NCI-H1694 treated with DMSO at 0.1 percent for 48 hours (cell line): ENCODE measurements around the gene PRDM11.

Source experiments
- DNase-seq: peaks from one replicate; lab custom pipeline; 2025; lab: John Stamatoyannopoulos, UW

The PRDM11 gene

GRCh38 chr11:45266676-45267020 lies 120.2 kb downstream of the PRDM11 start:
- no peak for DNase-seq

GRCh38 chr11:45267052-45267451 lies 120.6 kb downstream of the PRDM11 start:
- no peak for DNase-seq

DNA sequence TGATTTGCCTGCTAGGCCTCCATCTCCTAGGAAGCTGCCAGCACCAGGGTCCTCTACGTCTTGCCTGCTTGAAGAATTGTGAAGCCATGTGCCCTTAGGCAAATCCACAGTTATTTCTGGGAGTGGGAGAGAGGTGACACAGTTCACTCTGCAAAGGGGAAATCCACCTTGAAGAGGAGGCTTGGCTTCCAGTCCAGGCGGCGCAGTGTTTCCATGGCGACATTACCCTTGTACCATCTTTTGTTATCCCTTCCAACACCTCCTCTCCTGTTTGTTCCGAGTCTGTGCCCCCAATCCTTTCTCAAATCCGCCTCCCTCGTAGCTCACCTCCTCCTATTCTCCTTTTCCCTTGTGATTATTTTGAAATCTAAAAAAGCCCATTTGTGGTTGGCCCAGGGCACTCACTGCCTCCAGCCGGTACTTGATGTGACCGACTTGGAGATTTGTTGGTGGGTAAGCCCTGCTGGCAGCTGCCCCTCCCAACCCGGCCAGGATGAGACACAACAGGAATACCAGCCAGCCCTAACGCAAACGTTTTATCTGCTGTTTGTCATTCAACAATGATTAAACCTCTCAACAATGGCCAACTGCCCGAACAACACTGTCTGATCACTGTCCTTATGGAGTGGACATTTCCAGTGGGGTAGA lies 121.3 kb downstream of the PRDM11 start:
- no peak for DNase-seq

DNA sequence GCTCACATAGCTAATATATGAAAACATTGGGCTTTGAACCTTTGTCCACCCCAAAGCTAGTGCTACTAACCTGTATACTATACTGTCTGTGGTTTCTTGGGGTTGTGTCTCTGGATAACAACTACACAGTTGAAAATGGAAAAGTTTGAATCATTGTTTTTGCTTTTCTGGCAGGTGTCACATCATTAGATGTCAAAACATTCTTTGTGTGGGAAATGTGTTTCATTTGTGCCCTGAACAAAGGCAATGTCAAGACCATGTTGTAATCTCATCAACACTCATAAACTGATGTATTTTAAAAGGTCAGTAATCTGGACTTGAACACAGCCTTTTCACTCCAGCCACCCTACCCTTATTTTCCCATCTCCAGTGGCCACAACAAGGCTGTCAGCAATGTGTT lies 123.2 kb downstream of the PRDM11 start:
- DNase-seq, result no peak

DNA sequence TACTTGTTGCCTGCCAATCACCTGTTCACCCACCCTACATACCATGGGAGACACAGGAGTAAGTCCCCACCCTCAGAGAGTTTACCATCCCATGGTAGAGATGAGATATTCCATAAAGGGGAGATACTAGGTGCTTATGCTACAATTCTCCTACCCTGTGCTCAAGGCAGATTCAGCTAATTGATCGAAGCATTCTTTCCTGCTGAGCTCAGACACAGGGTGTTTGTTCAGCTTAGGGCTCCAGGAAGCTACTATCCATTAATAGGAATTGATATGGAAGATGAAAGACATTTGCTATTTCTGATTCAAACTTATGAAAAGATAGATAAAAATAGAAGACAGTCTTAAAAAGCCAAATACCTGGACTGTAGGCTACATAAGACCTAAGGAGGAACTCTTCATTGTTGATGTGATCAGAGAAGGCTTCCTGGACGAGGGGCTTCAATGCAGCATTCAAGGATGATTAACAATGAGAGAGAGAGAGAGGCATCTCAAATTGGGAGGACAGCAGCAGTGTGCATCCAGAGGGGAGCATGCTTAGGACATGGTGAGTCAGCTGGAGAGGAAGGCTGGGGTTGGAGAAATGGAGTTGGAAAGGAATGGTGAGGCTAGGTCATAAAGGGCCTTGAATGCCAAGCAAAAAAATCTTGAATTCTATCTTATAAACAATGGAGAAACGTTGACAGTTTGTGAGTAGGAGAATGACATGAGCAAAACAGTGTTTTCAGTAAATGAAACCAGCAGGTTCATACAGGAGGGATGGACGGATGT lies 124.7 kb downstream of the PRDM11 start:
- no peak for DNase-seq

- no peak for DNase-seq
These were observed 126.3 kb downstream of the PRDM11 start for GRCh38 chr11:45272701-45273100.

DNA sequence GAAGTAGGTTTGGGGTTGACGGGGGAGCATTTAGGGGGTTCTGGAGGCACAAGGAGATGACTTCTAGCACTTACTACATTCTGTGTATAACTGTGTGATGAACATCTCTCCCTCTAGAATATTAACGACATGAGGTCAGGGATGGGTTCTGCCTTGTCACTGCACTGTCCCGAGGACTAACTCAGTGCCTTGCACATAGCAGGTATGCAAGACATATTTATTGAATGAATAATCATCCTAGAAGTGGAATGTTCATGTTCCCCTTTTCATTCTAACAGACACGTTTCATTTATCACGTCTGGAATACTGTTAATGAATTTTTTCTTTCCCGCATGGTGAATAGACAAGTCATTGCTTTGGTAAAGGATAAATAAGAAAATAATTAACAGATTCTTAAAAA lies 127.1 kb downstream of the PRDM11 start:
- no peak for DNase-seq

GRCh38 chr11:45274206-45274605 lies 127.8 kb downstream of the PRDM11 start:
- no peak for DNase-seq

GRCh38 chr11:45275828-45276227 lies 129.4 kb downstream of the PRDM11 start:
- DNase-seq, result no peak

GRCh38 chr11:45278714-45279113 lies 132.3 kb downstream of the PRDM11 start:
- no peak for DNase-seq

- DNase-seq, result no peak
These were observed 133.2 kb downstream of the PRDM11 start for GRCh38 chr11:45279645-45280044.

GRCh38 chr11:45280449-45280848 lies 134.0 kb downstream of the PRDM11 start:
- DNase-seq, result no peak

DNA sequence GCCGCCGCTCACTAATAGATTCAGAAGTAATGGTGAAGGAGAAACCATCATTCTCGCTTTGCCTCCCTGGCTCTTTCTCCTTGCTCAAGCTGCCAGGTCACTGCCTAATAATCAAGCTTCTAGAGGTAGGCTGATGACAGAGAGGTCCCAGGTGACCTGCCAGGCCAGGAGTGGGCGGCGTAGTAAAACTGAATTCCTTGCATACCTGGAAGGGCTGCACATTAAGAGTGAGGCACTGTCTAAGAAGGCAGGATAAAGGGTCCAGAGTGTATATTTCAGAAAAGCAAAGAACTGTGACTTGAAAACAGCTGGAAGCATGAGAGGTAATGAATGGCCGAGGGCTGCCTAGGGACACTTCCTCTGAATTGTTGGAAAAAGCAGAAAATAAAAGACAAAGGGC lies 135.6 kb downstream of the PRDM11 start:
- no peak for DNase-seq
